Activated naive CD4-positive, alpha-beta T cell treated with anti-CD3 and anti-CD28 coated beads, Interleukin-2, amount 10 ng/mL, durations not matched to agents 7 days and 5 days (primary cell): ENCODE results near the gene TRIM65.

Experiments used
- CTCF ChIA-PET: fragments of 350-600 bp; sonication (Branson Sonifier 250); formaldehyde crosslinking; loops from one replicate; lab custom pipeline; 2021; ENCODE audit warnings: antibody characterized with exemption; lab: Charles Lee
- DNase-seq: peaks from one replicate; pipeline ENCODE4 v3.0.0-alpha.2; 2020
- H3K27ac Mint-ChIP-seq: one replicate; pipeline ENCODE4 v1.8.0; 2021; ENCODE audit warnings: mild to moderate bottlenecking, moderate library complexity, mixed read lengths
- H3K27me3 Mint-ChIP-seq: one replicate; pipeline ENCODE4 v1.8.0; 2021; ENCODE audit warnings: mild to moderate bottlenecking, mixed read lengths
- H3K36me3 Mint-ChIP-seq: one replicate; pipeline ENCODE4 v1.8.0; 2021; ENCODE audit warnings: mixed read lengths
- H3K4me1 Mint-ChIP-seq: one replicate; pipeline ENCODE4 v1.8.0; 2021; ENCODE audit warnings: mixed read lengths
- H3K4me3 Mint-ChIP-seq: one replicate; pipeline ENCODE4 v1.8.0; 2021; ENCODE audit warnings: mild to moderate bottlenecking, moderate library complexity, mixed read lengths
- H3K9me3 Mint-ChIP-seq: one replicate; pipeline ENCODE4 v1.8.0; 2021; ENCODE audit warnings: mixed read lengths

TRIM65 gene

DNA sequence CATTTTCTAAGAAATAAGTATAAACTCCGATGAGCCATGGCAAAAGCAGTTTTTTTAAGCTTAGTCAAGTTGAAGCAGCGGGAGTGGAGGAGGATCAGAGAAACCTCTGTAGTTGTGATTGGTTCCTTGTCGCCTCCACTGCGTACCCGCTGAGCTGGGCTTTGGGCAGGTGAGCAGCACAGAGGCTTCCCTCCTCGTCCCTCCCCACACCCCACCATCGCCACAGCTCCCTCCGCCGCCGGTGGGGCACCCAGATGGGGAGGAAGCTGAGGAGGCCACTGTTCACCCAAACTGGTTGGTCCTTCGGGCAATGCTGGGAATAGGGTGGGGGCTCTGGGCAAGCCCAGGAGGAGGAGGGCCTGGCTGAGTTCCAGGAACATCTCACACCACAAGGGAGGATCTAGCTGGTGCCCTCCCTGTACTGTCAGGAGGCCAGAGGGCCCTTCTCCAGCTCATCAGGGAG lies 13.1 kb upstream of the TRIM65 start:
- CTCF ChIA-PET, result interaction anchor here (1.8 to 3.0 kb wide), 2 partner anchors 90 to 96 kb away, joined by 7 to 9 read pairs; no protein-coding TSS in a partner anchor
- no peak overlapping the region for H3K4me3 Mint-ChIP-seq
- H3K36me3 Mint-ChIP-seq, result no peaks in the 10 kb centered on the region
- no peaks in the 10 kb centered on the region for H3K27me3 Mint-ChIP-seq
- H3K27ac Mint-ChIP-seq, result no peak overlapping the region
- no peaks in the 10 kb centered on the region for H3K9me3 Mint-ChIP-seq
- DNase-seq, result no peak
- H3K4me1 Mint-ChIP-seq, result peaks cover 22% of the 10 kb centered on the region

DNA sequence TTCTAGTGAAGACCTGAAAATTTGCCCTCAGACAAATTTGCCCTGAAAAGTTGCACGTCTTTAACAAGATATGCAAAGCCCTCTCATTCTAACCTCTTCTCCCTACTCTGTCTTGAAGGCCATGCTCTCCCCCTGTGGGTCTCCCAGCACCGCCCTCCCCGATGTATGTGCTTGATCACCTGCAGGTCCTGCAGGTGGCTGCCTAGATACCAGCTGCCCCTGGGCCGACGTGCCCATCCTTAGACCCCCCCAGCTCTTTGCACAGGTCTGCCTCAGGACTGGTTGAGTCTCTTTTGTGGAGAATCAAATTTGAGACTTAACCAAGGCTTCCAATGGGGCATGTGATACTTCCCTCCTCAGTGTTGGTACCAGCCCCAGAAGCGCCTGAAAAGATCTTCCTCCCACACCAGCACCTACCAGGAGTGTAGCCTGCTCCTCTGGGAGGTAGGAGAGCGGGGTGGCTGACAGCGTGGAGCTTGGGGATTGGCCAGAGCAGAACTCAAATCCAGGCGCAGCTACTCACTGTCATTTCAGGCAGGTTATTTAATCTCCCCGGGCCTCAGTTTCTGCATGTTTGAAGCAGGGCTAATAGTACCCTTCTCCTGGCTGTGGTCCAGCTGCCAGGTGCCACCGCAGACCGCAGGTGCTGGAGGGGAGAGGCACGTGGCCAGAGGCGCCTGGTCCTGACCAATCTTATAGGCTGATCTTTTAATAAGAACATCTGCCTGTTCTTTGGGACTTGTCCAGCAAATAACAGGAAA lies 12.5 kb upstream of the TRIM65 start:
- H3K27me3 Mint-ChIP-seq, result no peaks in the 10 kb centered on the region
- no peaks in the 10 kb centered on the region for H3K9me3 Mint-ChIP-seq
- peaks cover 22% of the 10 kb centered on the region for H3K4me1 Mint-ChIP-seq
- no peak overlapping the region for H3K4me3 Mint-ChIP-seq
- H3K36me3 Mint-ChIP-seq, result no peaks in the 10 kb centered on the region
- CTCF ChIA-PET, result interaction anchor here (0.5 to 3.0 kb wide), 3 partner anchors 91 to 218 kb away, joined by 3 to 9 read pairs (median 7); no protein-coding TSS in a partner anchor
- H3K27ac Mint-ChIP-seq, result no peak overlapping the region
- DNase-seq, result no peak

DNA sequence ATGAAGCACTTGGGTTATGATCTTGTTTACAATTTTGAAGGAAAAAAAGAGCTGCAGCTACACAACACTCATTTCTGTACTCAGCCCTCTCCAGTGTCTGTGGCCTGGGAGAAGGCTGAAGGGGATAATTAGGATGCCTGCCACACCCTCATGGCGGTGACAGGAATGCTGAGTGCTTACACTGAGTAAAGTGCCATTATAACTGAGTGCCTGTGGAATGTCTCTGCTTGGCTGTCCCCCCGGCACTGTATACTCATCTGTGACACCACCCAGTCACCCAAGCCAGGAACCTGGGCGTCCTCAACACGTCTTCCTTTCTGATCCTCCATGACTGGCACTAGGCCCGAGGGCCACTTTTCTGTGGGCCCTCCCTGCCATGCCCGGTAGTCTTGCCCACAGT lies 11.4 kb upstream of the TRIM65 start:
- H3K36me3 Mint-ChIP-seq, result no peaks in the 10 kb centered on the region
- peaks cover 28% of the 10 kb centered on the region for H3K4me1 Mint-ChIP-seq
- H3K9me3 Mint-ChIP-seq, result no peaks in the 10 kb centered on the region
- no peak for DNase-seq
- CTCF ChIA-PET, result interaction anchor here (1.8 to 3.0 kb wide), 2 partner anchors 92 to 97 kb away, joined by 7 to 9 read pairs; no protein-coding TSS in a partner anchor
- H3K27ac Mint-ChIP-seq, result no peak overlapping the region
- no peak overlapping the region for H3K4me3 Mint-ChIP-seq
- H3K27me3 Mint-ChIP-seq, result no peaks in the 10 kb centered on the region

DNA sequence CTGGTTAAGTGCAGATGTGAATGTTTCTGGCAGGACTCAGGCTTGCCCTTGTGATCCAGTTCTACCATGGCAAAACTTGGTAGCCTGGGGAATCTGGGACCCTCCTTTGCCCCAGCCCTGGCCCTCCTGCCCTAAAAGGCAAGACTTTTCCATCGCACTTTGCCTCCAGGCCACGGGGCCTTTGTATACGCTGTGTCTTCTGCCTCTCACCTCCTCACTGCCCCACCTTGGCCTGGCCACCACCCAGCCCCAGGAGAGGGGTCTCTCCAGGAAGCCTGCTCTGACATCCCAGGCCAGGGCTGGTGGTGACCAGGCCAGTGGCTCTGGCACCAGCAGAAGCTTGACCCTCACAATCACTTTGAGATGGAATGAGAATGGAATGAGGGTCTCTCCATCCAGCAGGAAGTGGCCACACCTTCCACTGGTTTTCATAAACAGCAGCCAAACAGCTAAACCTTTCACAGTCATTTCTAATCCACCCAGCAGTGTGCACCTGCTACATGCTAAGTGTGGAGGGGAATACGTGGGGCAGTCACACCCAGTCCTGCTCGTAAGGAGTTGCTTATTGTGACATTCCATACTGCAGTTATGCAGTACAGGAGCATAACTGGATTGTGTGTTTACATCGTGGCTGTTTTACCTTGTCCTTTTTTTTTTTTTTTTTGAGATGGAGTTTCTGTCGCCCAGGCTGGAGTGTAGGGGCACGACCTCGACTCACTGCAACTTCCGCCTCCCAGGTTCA lies 9.6 kb upstream of the TRIM65 start:
- Mint-ChIP-seq H3K9me3 (no peaks in the 10 kb centered on the region), H3K36me3 (peaks cover 4% of the 10 kb centered on the region), H3K27ac (peak overlapping the region; percentile 71), H3K27me3 (no peaks in the 10 kb centered on the region), H3K4me3 (peak overlapping the region; percentile 40), H3K4me1 (peaks cover 32% of the 10 kb centered on the region)
- DNase-seq, result no peak
- CTCF ChIA-PET, result interaction anchor here (0.6 to 4.6 kb wide), 12 partner anchors 11 to 392 kb away, joined by 3 to 87 read pairs (median 4); partner anchors contain the start of genes CDK3 and EXOC7

DNA sequence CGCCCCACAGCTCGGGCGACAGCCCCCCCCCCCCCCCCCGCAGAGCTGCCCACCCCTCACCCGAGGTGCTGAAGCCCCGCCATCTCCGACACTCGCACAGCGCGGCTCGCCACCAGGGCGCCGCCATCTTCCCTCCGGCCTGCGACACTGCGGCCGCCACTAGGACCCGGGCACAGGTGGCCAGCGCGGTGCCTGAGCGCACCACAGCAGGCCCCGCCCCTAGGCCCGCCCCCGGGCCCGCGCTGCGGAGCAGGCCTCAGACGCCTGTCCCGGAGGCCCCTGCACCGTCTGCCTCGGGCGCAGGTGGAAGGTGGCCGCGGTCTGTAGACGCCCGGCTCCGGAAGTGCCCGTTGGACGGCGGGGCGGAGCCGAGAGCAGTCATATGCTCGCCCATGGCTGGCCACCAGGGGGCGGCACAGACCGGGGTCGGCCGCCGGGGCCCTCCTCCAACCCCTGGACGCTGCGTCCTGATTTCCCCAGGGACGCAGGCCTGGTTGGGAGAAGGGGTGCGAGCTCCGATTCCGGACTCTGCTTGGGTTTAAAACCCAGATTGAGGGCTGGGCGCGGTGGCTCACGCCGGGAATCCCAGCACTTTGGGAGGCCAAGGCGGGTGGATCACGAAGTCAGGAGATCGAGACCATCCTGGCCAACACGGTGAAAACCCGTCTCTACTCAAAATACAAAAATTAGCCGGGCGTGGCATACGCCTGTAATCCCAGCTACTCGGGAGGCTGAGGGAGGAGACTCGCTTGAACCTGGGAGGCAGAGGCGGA lies 8.2 kb upstream of the TRIM65 start, which contains the start of gene MRPL38:
Gene MRPL38 (minus strand): TSS at position 136 of the 773 bp plus-strand sequence. CDS start 9 bp downstream, at position 127.
- no peaks in the 10 kb centered on the region for H3K9me3 Mint-ChIP-seq
- DNase-seq, result peak; percentile 96
- peak within 1 kb of the TSS; percentile 89 for H3K4me3 Mint-ChIP-seq
- H3K36me3 Mint-ChIP-seq, result peaks cover 4% of the 10 kb centered on the region
- H3K4me1 Mint-ChIP-seq, result peaks cover 32% of the 10 kb centered on the region
- H3K27ac Mint-ChIP-seq, result peak within 1 kb of the TSS; percentile 90
- CTCF ChIA-PET, result interaction anchor here (0.6 to 4.6 kb wide), 11 partner anchors 21 to 394 kb away, joined by 3 to 87 read pairs (median 4); partner anchors contain the start of gene CDK3
- no peaks in the 10 kb centered on the region for H3K27me3 Mint-ChIP-seq

DNA sequence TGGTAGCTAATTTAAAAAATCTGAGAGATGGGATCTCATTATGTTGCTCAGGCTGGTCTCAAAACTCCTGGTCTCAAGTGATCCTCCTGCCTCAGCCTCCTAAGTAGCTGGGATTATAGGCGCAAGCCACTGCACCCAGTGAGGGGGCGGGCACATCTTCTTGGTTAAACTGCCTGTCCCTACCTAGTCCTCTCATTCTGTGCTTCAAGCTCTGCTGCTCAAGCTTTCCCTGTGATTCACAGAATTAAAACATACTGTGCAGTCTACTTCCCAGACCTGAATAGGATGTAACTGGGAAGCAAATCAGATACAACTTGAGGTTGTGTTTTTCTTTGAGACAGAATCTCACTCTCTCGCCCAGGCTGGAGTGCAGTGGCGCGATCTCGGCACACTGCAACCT lies 5.7 kb upstream of the TRIM65 start:
- CTCF ChIA-PET, result no interaction called here
- Mint-ChIP-seq H3K27ac (no peak overlapping the region), H3K4me3 (no peak overlapping the region)

DNA sequence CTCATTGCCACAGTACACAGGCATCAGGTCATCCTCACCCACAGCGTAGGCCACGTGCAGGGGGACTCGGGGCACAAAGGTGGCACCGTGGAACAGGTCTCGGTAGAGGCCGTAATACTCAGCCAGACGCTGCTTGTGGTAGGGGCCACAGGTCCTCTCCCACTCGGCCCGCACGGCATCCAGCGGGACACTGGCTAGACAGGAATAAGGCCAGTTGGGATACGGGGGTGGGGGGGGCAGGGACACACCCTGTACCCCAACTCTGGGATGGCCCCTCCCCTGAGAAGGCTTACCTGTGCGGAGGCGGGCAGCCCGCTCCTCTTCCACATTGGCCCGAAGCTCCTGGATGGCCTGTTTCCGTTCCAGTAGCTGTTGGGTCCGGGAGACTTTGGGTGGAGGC lies 5.0 kb upstream of the TRIM65 start:
- Mint-ChIP-seq H3K27me3 (no peaks in the 10 kb centered on the region), H3K27ac (peak overlapping the region; percentile 24), H3K36me3 (peaks cover 11% of the 10 kb centered on the region), H3K4me3 (no peak overlapping the region), H3K4me1 (peaks cover 30% of the 10 kb centered on the region), H3K9me3 (no peaks in the 10 kb centered on the region)
- DNase-seq, result no peak
- CTCF ChIA-PET, result no interaction called here

More for the DNA sequence above, 5.7 kb upstream of the TRIM65 start:
- DNase-seq, result no peak
- no peaks in the 10 kb centered on the region for H3K9me3 Mint-ChIP-seq
- H3K27me3 Mint-ChIP-seq, result no peaks in the 10 kb centered on the region
- peaks cover 11% of the 10 kb centered on the region for H3K36me3 Mint-ChIP-seq
- H3K4me1 Mint-ChIP-seq, result peaks cover 29% of the 10 kb centered on the region

DNA sequence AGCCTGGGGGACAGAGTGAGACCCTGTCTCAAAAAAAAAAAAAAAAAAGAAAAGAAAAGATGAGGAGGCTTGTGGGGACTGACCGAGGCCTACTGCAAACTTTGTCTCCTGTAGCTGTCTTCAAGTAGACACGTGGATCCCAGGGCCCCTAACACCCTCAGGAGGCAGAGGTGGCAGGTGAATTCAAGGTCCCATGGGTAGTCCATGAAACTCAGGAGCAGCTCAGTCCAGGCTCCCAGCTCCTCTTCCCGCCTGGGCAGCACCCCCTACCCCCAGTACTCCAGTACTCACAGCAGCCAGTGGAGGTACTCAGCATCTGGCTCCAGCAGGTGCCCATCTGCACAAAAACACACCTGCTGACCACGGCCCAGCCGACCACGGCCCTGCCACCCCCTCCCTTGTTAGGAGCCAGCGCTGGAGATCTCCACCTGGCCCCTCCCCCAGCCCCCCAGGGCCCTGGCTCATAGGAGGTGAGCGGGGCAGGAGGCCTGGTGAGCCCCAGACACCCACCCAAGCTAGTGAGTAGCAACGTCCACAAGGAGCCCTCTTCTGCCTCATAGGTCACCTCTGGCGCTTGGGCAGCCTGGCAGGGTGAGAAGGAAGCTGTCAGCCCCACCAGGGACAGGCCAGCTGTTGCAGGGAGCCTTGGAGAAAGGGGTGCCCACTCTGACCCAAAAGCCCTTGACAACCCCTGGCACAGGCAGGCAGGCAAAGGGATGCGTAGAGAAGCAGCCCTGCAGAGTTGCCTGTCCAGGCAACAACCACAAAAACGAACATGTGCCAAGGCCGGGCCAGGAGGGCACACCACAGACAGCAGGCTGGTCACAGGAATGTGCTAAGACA lies 4.2 kb upstream of the TRIM65 start:
- no peaks in the 10 kb centered on the region for H3K27me3 Mint-ChIP-seq
- no peak overlapping the region for H3K4me3 Mint-ChIP-seq
- peaks cover 11% of the 10 kb centered on the region for H3K36me3 Mint-ChIP-seq
- H3K27ac Mint-ChIP-seq, result peak overlapping the region; percentile 24
- peaks cover 24% of the 10 kb centered on the region for H3K4me1 Mint-ChIP-seq
- H3K9me3 Mint-ChIP-seq, result no peaks in the 10 kb centered on the region
- DNase-seq, result no peak
- CTCF ChIA-PET, result interaction anchor here (0.7 to 5.7 kb wide), 2 partner anchors 23 to 40 kb away, joined by 4 to 56 read pairs; partner anchors contain the start of gene TRIM47

DNA sequence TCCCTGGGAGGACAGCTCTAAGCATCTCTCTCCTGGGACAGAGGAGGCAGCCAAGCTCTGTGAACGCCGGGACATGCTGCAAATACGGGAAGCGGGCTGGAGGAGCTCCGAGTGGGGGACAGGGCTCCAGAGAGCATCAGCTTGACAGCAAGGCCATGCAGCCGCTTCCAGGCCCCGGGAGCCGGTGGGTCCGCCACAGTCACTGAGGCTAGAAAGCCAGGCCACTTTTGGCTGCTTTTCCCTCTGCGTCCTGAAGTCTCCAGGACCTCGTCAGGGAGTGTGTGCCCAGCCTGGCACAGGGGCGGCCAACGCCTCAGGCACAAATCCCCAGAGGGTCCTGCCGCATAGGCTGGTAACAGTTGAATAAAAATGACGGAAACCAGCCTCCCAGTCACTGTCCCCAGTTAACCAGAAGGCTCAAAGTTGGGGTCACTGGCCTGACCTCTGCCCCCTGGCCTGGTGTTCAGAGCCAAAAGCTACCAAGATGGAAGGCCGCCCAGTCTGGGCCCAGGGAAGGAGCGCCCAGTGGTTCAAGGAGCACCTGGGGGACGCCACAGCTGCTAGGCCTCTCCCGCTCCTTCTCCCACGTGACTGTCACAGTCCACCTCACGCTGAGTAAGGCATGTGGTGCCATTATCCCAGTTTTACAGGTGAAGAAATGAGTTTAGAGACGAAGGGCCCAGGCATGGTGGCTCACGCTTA lies 3.2 kb upstream of the TRIM65 start:
- CTCF ChIA-PET, result interaction anchor here (0.9 to 5.7 kb wide), 2 partner anchors 22 to 52 kb away, joined by 3 to 56 read pairs; partner anchors contain the start of gene TRIM47
- Mint-ChIP-seq H3K27ac (no peak overlapping the region), H3K27me3 (no peaks in the 10 kb centered on the region), H3K36me3 (peaks cover 17% of the 10 kb centered on the region), H3K9me3 (no peaks in the 10 kb centered on the region), H3K4me3 (no peak overlapping the region), H3K4me1 (peaks cover 27% of the 10 kb centered on the region)
- DNase-seq, result no peak

DNA sequence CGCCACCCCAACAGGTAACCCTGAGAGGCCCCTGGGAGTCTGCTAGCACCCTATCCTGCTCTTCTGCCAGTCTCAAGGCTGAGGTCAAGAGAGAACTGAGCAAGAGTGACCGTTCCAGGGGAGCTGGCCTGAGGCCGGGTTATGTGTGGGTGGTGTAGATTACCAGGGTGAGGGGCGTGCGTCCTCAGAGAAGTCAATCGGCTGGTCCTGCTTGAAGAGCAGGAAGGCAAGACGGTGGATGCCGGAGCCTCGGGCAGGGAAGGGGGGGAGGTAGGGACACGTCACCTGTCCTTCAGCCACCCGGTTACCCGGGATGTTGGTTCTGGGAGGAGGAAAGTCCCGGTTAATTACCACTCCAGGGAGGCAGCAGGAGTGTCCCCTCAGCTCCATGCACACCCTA lies 2.6 kb upstream of the TRIM65 start:
- no peak for DNase-seq
- peaks cover 17% of the 10 kb centered on the region for H3K36me3 Mint-ChIP-seq
- H3K27ac Mint-ChIP-seq, result no peak overlapping the region
- H3K4me1 Mint-ChIP-seq, result peaks cover 29% of the 10 kb centered on the region
- H3K9me3 Mint-ChIP-seq, result no peaks in the 10 kb centered on the region
- CTCF ChIA-PET, result interaction anchor here (0.9 to 5.7 kb wide), 2 partner anchors 21 to 51 kb away, joined by 3 to 56 read pairs; partner anchors contain the start of gene TRIM47
- H3K27me3 Mint-ChIP-seq, result no peaks in the 10 kb centered on the region
- H3K4me3 Mint-ChIP-seq, result no peak overlapping the region

DNA sequence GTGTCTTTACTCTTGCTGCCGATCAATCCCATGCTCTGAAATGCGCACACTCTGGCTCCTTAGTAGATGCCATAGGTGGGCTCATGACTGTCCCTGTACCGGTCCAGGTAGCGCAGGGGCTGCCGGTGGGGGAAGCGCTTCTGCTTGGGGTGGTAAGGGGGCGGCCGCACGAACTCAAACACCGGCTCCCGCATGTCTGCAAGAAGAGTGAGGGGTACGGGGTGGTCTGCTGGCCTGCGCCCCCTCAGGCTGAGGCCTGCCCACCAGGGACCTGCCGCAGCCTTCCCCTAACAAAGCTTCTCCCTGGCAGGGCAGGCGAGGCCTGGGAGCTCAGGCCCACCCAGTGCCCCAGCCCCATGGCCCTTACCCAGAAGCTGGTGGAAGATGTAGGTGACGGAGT lies 2.0 kb upstream of the TRIM65 start:
- no peak overlapping the region for H3K27ac Mint-ChIP-seq

DNA sequence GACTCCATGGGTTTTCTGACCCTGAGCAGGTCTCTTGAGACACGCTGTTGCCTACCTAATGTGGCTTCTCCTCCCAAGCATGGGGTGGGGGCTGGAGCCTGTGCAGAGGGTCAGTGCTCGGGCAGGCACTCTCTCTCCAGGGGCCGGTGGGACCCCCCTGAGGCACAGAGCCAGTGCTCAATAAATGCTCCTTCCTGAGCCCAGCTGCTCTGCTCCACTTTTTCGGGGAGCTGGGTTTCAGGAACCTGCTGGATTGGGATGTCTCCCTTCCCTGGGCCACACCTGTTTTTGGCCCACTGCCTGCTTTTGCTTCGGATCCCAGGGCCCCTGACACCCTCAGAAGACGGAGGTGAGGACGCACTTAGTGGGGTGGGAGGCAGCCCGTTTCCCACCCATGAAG lies 1.3 kb upstream of the TRIM65 start:
- no peaks in the 10 kb centered on the region for H3K9me3 Mint-ChIP-seq
- peaks cover 29% of the 10 kb centered on the region for H3K4me1 Mint-ChIP-seq
- peaks cover 17% of the 10 kb centered on the region for H3K36me3 Mint-ChIP-seq
- peak overlapping the region; percentile 66 for H3K4me3 Mint-ChIP-seq
- no peak for DNase-seq
- CTCF ChIA-PET, result interaction anchor here (0.8 to 5.7 kb wide), 4 partner anchors 20 to 144 kb away, joined by 3 to 56 read pairs (median 20); partner anchors contain the start of genes TRIM47 and WBP2
- no peaks in the 10 kb centered on the region for H3K27me3 Mint-ChIP-seq
- H3K27ac Mint-ChIP-seq, result peak overlapping the region; percentile 86

More for the DNA sequence above, 2.0 kb upstream of the TRIM65 start:
- no peak for DNase-seq
- Mint-ChIP-seq H3K36me3 (peaks cover 17% of the 10 kb centered on the region), H3K9me3 (no peaks in the 10 kb centered on the region), H3K4me1 (peaks cover 31% of the 10 kb centered on the region), H3K4me3 (no peak overlapping the region), H3K27me3 (no peaks in the 10 kb centered on the region)
- CTCF ChIA-PET, result interaction anchor here (0.9 to 5.7 kb wide), 2 partner anchors 21 to 51 kb away, joined by 3 to 56 read pairs; partner anchors contain the start of gene TRIM47
